ENCODE data around the gene BCKDHA. TPM values are rescaled to one million over a fixed set of nuclear protein-coding genes. Genes with fewer than 3 reads are reported as not detected.

Gene BCKDHA
- total RNA-seq, 1 donor from 2014 or later, result 25.7 TPM

- H3K36me3 ChIP-seq, result no peaks in the 10 kb centered on the region
Observed at GRCh38 chr19:41421973-41422372, 24.4 kb downstream of the BCKDHA start.

GRCh38 chr19:41422456-41422855 is 24.8 kb downstream of the BCKDHA start:
- Histone ChIP-seq H3K27me3 (no peaks in the 10 kb centered on the region), H3K27ac (no peak overlapping the region), H3K9ac (no peak overlapping the region), H3K4me1 (peaks cover 3% of the 10 kb centered on the region), H3K36me3 (no peaks in the 10 kb centered on the region), H3F3A (ENCODE audit: low read depth) (peaks cover under 1% of the 10 kb centered on the region), H3K4me3 (no peak overlapping the region), H2AFZ (replicated peaks) (no peak overlapping the region), H4K20me1 (ENCODE audit: low read depth) (no peaks in the 10 kb centered on the region), H3K9me3 (ENCODE audit: low read depth) (no peaks in the 10 kb centered on the region), H3K79me2 (ENCODE audit: low read depth) (no peaks in the 10 kb centered on the region), H3K4me2 (no peak overlapping the region)
- peaks cover 3% of the 10 kb centered on the region for H3K36me3 Mint-ChIP-seq
- H3K9me3 Mint-ChIP-seq, result no peaks in the 10 kb centered on the region
- peaks cover 8% of the 10 kb centered on the region for H3K4me1 Mint-ChIP-seq
- H3K27ac Mint-ChIP-seq, result no peak overlapping the region
- H3K4me3 Mint-ChIP-seq, result peak overlapping the region; percentile 52
- H3K27me3 Mint-ChIP-seq (ENCODE audit: insufficient read depth, low read depth), result no peaks in the 10 kb centered on the region
- TF ChIP-seq EZH2phosphoT487 (IDR thresholded peaks at IDR 0.05) (no peak), CTCF (IDR thresholded peaks at IDR 0.05) (no peak), EZH2 (IDR thresholded peaks at IDR 0.05) (no peak)
- no peak for DNase-seq (ENCODE audit: low spot score)

More at GRCh38 chr19:41421973-41422372, 24.4 kb downstream of the BCKDHA start:
- Histone ChIP-seq H4K20me1 (ENCODE audit: low read depth) (no peaks in the 10 kb centered on the region), H3F3A (ENCODE audit: low read depth) (no peaks in the 10 kb centered on the region), H3K27ac (no peak overlapping the region), H2AFZ (replicated peaks) (no peak overlapping the region), H3K4me1 (peaks cover 2% of the 10 kb centered on the region), H3K79me2 (ENCODE audit: low read depth) (no peaks in the 10 kb centered on the region), H3K27me3 (no peaks in the 10 kb centered on the region), H3K4me2 (no peak overlapping the region), H3K9me3 (ENCODE audit: low read depth) (no peaks in the 10 kb centered on the region), H3K4me3 (no peak overlapping the region), H3K9ac (no peak overlapping the region)
- no peak for DNase-seq (ENCODE audit: low spot score)
- no peak for TF ChIP-seq EZH2phosphoT487 (IDR thresholded peaks at IDR 0.05)
- no peak for TF ChIP-seq EZH2 (IDR thresholded peaks at IDR 0.05)
- TF ChIP-seq CTCF (IDR thresholded peaks at IDR 0.05), result no peak
- Mint-ChIP-seq H3K27me3 (ENCODE audit: insufficient read depth, low read depth) (no peaks in the 10 kb centered on the region), H3K4me3 (no peak overlapping the region), H3K9me3 (no peaks in the 10 kb centered on the region), H3K27ac (no peak overlapping the region), H3K36me3 (peaks cover 3% of the 10 kb centered on the region), H3K4me1 (peaks cover 6% of the 10 kb centered on the region)

DNA sequence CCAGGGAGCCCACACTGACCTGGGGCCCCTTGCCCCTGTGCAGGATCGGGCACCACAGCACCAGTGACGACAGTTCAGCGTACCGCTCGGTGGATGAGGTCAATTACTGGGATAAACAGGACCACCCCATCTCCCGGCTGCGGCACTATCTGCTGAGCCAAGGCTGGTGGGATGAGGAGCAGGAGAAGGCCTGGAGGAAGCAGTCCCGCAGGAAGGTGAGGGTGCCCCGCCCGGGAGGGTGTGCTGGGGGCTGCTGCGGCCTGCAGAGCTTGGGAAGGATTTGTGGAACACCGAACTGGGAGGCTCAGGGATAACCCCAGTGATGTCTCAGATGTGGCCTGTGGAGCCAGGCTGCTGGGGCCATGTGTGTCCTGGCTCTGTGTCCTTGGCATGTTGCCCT is 25.3 kb downstream of the BCKDHA start:
- H3K9me3 ChIP-seq (ENCODE audit: low read depth), result no peaks in the 10 kb centered on the region
- H3K79me2 ChIP-seq (ENCODE audit: low read depth), result no peaks in the 10 kb centered on the region
- no peak overlapping the region for H3K4me3 ChIP-seq
- no peaks in the 10 kb centered on the region for H4K20me1 ChIP-seq (ENCODE audit: low read depth)
- H2AFZ ChIP-seq (replicated peaks), result no peak overlapping the region
- H3K9me3 Mint-ChIP-seq, result no peaks in the 10 kb centered on the region
- no peaks in the 10 kb centered on the region for H3K27me3 Mint-ChIP-seq (ENCODE audit: insufficient read depth, low read depth)
- H3K27me3 ChIP-seq, result no peaks in the 10 kb centered on the region
- TF ChIP-seq EZH2 (IDR thresholded peaks at IDR 0.05), result no peak
- no peak overlapping the region for H3K4me2 ChIP-seq
- no peak for DNase-seq (ENCODE audit: low spot score)
- H3K36me3 Mint-ChIP-seq, result peaks cover 3% of the 10 kb centered on the region
- H3K36me3 ChIP-seq, result no peaks in the 10 kb centered on the region
- no peak overlapping the region for H3K9ac ChIP-seq
- no peak overlapping the region for H3K27ac ChIP-seq
- no peak overlapping the region for H3K27ac Mint-ChIP-seq
- peaks cover 4% of the 10 kb centered on the region for H3F3A ChIP-seq (ENCODE audit: low read depth)
- peaks cover 12% of the 10 kb centered on the region for H3K4me1 Mint-ChIP-seq
- peaks cover 3% of the 10 kb centered on the region for H3K4me1 ChIP-seq
- H3K4me3 Mint-ChIP-seq, result no peak overlapping the region

DNA sequence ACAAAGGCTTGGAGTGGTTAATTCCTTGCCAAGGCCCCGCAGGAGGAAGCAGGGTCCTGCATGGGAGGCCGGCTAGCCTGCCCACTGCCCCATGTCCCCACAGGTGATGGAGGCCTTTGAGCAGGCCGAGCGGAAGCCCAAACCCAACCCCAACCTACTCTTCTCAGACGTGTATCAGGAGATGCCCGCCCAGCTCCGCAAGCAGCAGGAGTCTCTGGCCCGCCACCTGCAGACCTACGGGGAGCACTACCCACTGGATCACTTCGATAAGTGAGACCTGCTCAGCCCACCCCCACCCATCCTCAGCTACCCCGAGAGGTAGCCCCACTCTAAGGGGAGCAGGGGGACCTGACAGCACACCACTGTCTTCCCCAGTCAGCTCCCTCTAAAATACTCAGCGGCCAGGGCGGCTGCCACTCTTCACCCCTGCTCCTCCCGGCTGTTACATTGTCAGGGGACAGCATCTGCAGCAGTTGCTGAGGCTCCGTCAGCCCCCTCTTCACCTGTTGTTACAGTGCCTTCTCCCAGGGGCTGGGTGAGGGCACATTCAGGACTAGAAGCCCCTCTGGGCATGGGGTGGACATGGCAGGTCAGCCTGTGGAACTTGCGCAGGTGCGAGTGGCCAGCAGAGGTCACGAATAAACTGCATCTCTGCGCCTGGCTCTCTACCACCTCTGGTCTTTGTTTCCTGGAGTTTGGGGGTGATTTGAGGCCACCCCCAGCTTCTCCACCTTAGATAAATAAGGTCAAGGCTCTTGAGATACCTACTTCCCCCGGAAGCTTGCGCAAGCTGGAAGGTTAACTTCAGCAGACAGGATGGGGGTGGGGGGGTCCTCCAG is 26.9 kb downstream of the BCKDHA start:
- TF ChIP-seq CTCF (IDR thresholded peaks at IDR 0.05) (no peak), EZH2phosphoT487 (IDR thresholded peaks at IDR 0.05) (no peak), EZH2 (IDR thresholded peaks at IDR 0.05) (no peak)
- Mint-ChIP-seq H3K4me3 (no peak overlapping the region), H3K4me1 (peaks cover 15% of the 10 kb centered on the region), H3K27me3 (ENCODE audit: insufficient read depth, low read depth) (no peaks in the 10 kb centered on the region), H3K27ac (no peak overlapping the region), H3K9me3 (no peaks in the 10 kb centered on the region), H3K36me3 (peaks cover 3% of the 10 kb centered on the region)
- Histone ChIP-seq H3K4me1 (peaks cover 10% of the 10 kb centered on the region), H3K79me2 (ENCODE audit: low read depth) (no peaks in the 10 kb centered on the region), H2AFZ (replicated peaks) (no peak overlapping the region), H3K27me3 (no peaks in the 10 kb centered on the region), H3F3A (ENCODE audit: low read depth) (peaks cover 4% of the 10 kb centered on the region), H3K9me3 (ENCODE audit: low read depth) (no peaks in the 10 kb centered on the region), H3K4me2 (no peak overlapping the region), H3K4me3 (no peak overlapping the region), H3K36me3 (no peaks in the 10 kb centered on the region), H3K9ac (no peak overlapping the region), H4K20me1 (ENCODE audit: low read depth) (no peaks in the 10 kb centered on the region), H3K27ac (no peak overlapping the region)
- DNase-seq (ENCODE audit: low spot score), result no peak

All from neural progenitor cell (in vitro differentiated cells).